Measurements from ENCODE around the gene CMIP. TPM values are rescaled to one million over a fixed set of nuclear protein-coding genes. Genes with fewer than 3 reads are reported as not detected.

CMIP gene
- total RNA-seq, 4 donors from 2014 or later = 40.0 to 69.6 (median 47.0) TPM

GRCh38 chr16:81470796-81471636 is 26.4 kb downstream of the CMIP start:
- no peak for DNase-seq
- 90 to 93% methylated on average over 3 to 9 of the region's 9 CpGs for WGBS, 2 donors (ENCODE audit: low coverage in 1 of 2)
- Histone ChIP-seq H3K27ac (peak overlapping the region; percentile 54 to 77 (median 64)), H3K9me3 (no peaks in the 10 kb centered on the region), H3K4me1 (peaks cover 3 to 55% (median 18%) of the 10 kb centered on the region in 4 donors), H3K36me3 (peaks cover 0 to 2% (median 0%) of the 10 kb centered on the region in 4 donors), H3K4me3 (no peak overlapping the region), H3K27me3 (no peaks in the 10 kb centered on the region)
- intact Hi-C loops (cut with DNase I; ENCODE audit: low total_unique reads) = loop anchor here (10.0 kb wide), 1 partner anchor 1464 kb away; no protein-coding TSS in a partner anchor
- in situ Hi-C loops (cut with MboI; ENCODE audit: low pct_ligation_motif_present in 1 of 4, low pct_unique_long_range_greater_than_20kb in 1 of 4, low sequenced_read_pairs in 3 of 4) = no loop called here
- TF ChIP-seq CTCF (IDR thresholded peaks at IDR 0.05) (no peak), POLR2AphosphoS5 (IDR thresholded peaks at IDR 0.05) (no peak), EP300 (IDR thresholded peaks at IDR 0.05; ENCODE audit: low read depth) (no peak)

GRCh38 chr16:81471882-81472281 is 27.3 kb downstream of the CMIP start:
- Histone ChIP-seq H3K4me3 (no peak overlapping the region), H3K27me3 (no peaks in the 10 kb centered on the region), H3K36me3 (peaks cover 0 to 2% (median 0%) of the 10 kb centered on the region in 4 donors), H3K27ac (no peak overlapping the region), H3K9me3 (no peaks in the 10 kb centered on the region), H3K4me1 (peaks cover 3 to 50% (median 16%) of the 10 kb centered on the region in 4 donors)
- intact Hi-C loops (cut with DNase I; ENCODE audit: low total_unique reads) = loop anchor here (10.0 kb wide), 1 partner anchor 1463 kb away; no protein-coding TSS in a partner anchor
- DNase-seq = no peak
- TF ChIP-seq POLR2A (IDR thresholded peaks at IDR 0.05) (no peak), EP300 (IDR thresholded peaks at IDR 0.05; ENCODE audit: low read depth) (no peak), POLR2AphosphoS5 (IDR thresholded peaks at IDR 0.05) (no peak), CTCF (IDR thresholded peaks at IDR 0.05) (no peak)
- in situ Hi-C loops (cut with MboI; ENCODE audit: low pct_ligation_motif_present in 1 of 4, low pct_unique_long_range_greater_than_20kb in 1 of 4, low sequenced_read_pairs in 3 of 4) = no loop called here
- WGBS, 2 donors (ENCODE audit: low coverage in 1 of 2) = 92 to 97% methylated on average over 7 to 8 of the region's 8 CpGs

GRCh38 chr16:81472391-81472790 is 27.8 kb downstream of the CMIP start:
- Histone ChIP-seq H3K4me3 (no peak overlapping the region), H3K27me3 (no peaks in the 10 kb centered on the region), H3K9me3 (no peaks in the 10 kb centered on the region), H3K4me1 (peaks cover 3 to 51% (median 19%) of the 10 kb centered on the region in 4 donors), H3K27ac (no peak overlapping the region), H3K36me3 (peaks cover 0 to 2% (median 0%) of the 10 kb centered on the region in 4 donors)
- WGBS, 2 donors (ENCODE audit: low coverage in 1 of 2) = 86% methylated on average over 7 of the region's 7 CpGs; no CpG with 5 or more reads in 1 of the 2 donors
- no peak for DNase-seq
- in situ Hi-C loops (cut with MboI; ENCODE audit: low pct_ligation_motif_present in 1 of 4, low pct_unique_long_range_greater_than_20kb in 1 of 4, low sequenced_read_pairs in 3 of 4) (no loop called here), intact Hi-C loops (cut with DNase I; ENCODE audit: low total_unique reads) (loop anchor here (10.0 kb wide), 1 partner anchor 1462 kb away; no protein-coding TSS in a partner anchor)
- TF ChIP-seq EP300 (IDR thresholded peaks at IDR 0.05; ENCODE audit: low read depth) (no peak), POLR2A (IDR thresholded peaks at IDR 0.05) (no peak), POLR2AphosphoS5 (IDR thresholded peaks at IDR 0.05) (no peak), CTCF (IDR thresholded peaks at IDR 0.05) (no peak)

- DNase-seq = no peak
- TF ChIP-seq POLR2AphosphoS5 (IDR thresholded peaks at IDR 0.05) = no peak
- TF ChIP-seq POLR2A (IDR thresholded peaks at IDR 0.05) = no peak
- no peak for TF ChIP-seq EP300 (IDR thresholded peaks at IDR 0.05; ENCODE audit: low read depth)
- TF ChIP-seq CTCF (IDR thresholded peaks at IDR 0.05) = no peak
- H3K4me1 ChIP-seq = peaks cover 3 to 58% (median 24%) of the 10 kb centered on the region in 4 donors
- WGBS, 2 donors (ENCODE audit: low coverage in 1 of 2) = 91 to 100% methylated on average over 1 to 14 of the region's 14 CpGs
- H3K27ac ChIP-seq = peak overlapping the region in 1 of 4 donors; percentile 44
- H3K9me3 ChIP-seq = no peaks in the 10 kb centered on the region
- intact Hi-C loops (cut with DNase I; ENCODE audit: low total_unique reads) = loop anchor here (10.0 kb wide), 1 partner anchor 1462 kb away; no protein-coding TSS in a partner anchor
- in situ Hi-C loops (cut with MboI; ENCODE audit: low pct_ligation_motif_present in 1 of 4, low pct_unique_long_range_greater_than_20kb in 1 of 4, low sequenced_read_pairs in 3 of 4) = no loop called here
- H3K27me3 ChIP-seq = no peaks in the 10 kb centered on the region
- H3K36me3 ChIP-seq = peaks cover 0 to 2% (median 0%) of the 10 kb centered on the region in 4 donors
- H3K4me3 ChIP-seq = no peak overlapping the region
Measured at GRCh38 chr16:81473066-81473488, 28.5 kb downstream of the CMIP start.

All from transverse colon (tissue), 4 donors.